Mesothelial cell of epicardium (in vitro differentiated cells): ENCODE results near the gene FAM219A. TPM values are rescaled to one million over a fixed set of nuclear protein-coding genes. Genes with fewer than 3 reads are reported as not detected.
A peak's percentile ranks its signal among the peaks of the same experiment; 100 is the strongest.

Source experiments
- DNase-seq, 2 experiments: peaks; one replicate each; pipeline ENCODE4 v3.0.0; 2021; ENCODE audit warnings: low spot score in 2 of 2; ENCODE audit not compliant: unreplicated experiment in 2 of 2
- H3K27ac Mint-ChIP-seq: 2 replicates; pipeline ENCODE4 v1.8.0; 2021; ENCODE audit warnings: mixed read lengths
- H3K27me3 Mint-ChIP-seq: 2 replicates; pipeline ENCODE4 v1.8.0; 2021; ENCODE audit warnings: low read depth, mixed read lengths
- H3K36me3 Mint-ChIP-seq: 2 replicates; pipeline ENCODE4 v1.8.0; 2021; ENCODE audit warnings: mixed read lengths
- H3K4me1 Mint-ChIP-seq: 2 replicates; pipeline ENCODE4 v1.8.0; 2021; ENCODE audit warnings: mixed read lengths
- H3K4me3 Mint-ChIP-seq: 2 replicates; pipeline ENCODE4 v1.8.0; 2021; ENCODE audit warnings: mild to moderate bottlenecking, moderate library complexity, mixed read lengths
- H3K9me3 Mint-ChIP-seq: 2 replicates; pipeline ENCODE4 v1.8.0; 2021; ENCODE audit warnings: mixed read lengths
- total RNA-seq: library from RNA; stranded (reverse); gene quantifications from 3 replicates; pipeline ENCODE4 v1.2.1, GENCODE V29; 2021
- TF ChIP-seq, protein P1 (sequence below): fragments of 200-600 bp; sonication (generic); IDR thresholded peaks from one replicate; pipeline ENCODE4 v1.5.0; 2021; ENCODE audit warnings: antibody characterized with exemption; ENCODE audit not compliant: unreplicated experiment

FAM219A gene
- total RNA-seq, 1 donor from 2014 or later, result 16.9 TPM

DNA sequence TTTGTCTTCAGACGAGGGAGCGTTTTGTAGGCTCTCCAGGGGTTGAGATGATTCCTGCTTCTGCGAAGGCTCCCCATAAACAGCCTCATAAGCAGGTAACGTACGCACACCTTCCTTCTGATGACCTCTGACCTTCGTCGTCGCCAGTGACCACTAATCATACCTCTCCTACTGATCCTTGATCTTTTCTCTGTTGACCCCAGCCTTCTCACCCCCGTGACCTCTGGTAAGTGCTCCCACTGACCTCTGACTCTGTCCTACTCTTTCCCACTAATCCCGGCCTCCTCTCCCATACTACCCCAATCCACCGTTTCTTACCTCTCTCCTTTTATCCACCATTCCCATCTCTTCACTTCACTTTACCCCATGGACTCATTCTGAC lies 580 bp upstream of the FAM219A start:
- TF ChIP-seq, protein P1, sequence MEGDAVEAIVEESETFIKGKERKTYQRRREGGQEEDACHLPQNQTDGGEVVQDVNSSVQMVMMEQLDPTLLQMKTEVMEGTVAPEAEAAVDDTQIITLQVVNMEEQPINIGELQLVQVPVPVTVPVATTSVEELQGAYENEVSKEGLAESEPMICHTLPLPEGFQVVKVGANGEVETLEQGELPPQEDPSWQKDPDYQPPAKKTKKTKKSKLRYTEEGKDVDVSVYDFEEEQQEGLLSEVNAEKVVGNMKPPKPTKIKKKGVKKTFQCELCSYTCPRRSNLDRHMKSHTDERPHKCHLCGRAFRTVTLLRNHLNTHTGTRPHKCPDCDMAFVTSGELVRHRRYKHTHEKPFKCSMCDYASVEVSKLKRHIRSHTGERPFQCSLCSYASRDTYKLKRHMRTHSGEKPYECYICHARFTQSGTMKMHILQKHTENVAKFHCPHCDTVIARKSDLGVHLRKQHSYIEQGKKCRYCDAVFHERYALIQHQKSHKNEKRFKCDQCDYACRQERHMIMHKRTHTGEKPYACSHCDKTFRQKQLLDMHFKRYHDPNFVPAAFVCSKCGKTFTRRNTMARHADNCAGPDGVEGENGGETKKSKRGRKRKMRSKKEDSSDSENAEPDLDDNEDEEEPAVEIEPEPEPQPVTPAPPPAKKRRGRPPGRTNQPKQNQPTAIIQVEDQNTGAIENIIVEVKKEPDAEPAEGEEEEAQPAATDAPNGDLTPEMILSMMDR, result no peak
- peak overlapping the region; percentile 79 for H3K4me3 Mint-ChIP-seq
- peaks cover 18% of the 10 kb centered on the region for H3K4me1 Mint-ChIP-seq
- H3K27ac Mint-ChIP-seq, result peak overlapping the region; percentile 23
- H3K9me3 Mint-ChIP-seq, result no peaks in the 10 kb centered on the region
- no peak for DNase-seq
- H3K27me3 Mint-ChIP-seq, result peaks cover 17% of the 10 kb centered on the region
- H3K36me3 Mint-ChIP-seq, result no peaks in the 10 kb centered on the region

DNA sequence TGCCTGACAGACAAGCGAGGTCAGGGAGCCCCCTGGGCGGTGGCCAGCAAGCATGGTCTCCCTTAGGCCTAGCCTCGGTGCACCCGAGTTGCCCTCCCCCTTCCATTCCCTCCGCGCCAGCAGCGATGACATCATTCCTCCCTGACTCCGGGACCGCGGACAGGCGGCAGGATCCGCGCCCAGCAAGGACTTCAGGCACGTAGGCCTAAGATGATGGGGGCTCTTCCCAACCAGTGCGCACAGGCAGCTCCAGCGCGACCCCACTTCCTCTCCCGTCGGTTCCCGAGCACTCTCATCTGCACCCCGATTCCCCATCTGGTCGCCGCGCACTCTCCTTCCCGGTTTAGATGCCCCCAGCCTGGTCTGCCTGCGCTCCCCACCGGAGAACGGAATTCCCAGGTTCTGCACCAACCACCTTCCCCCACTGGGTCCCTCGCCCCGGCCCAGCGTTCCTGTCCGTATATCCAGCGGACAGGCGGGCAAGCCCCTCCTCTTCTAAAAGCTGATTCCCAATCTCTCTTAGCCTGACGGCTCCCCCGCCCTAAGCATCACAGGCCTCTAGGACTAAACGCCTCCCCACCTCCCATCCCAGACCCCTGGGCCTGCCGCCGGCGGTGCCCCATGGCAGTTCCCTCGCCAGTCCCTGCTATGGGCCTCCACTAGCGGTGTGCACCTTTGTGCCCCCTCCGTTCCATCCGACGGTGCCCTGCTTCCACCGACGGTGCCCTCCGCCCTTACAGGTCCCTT lies 931 bp downstream of the FAM219A start:
- peak; percentile 41 to 70 for DNase-seq
- Mint-ChIP-seq H3K9me3 (no peaks in the 10 kb centered on the region), H3K36me3 (no peaks in the 10 kb centered on the region), H3K27ac (peak overlapping the region; percentile 82), H3K27me3 (peaks cover 12% of the 10 kb centered on the region), H3K4me3 (peak overlapping the region; percentile 79), H3K4me1 (peaks cover 18% of the 10 kb centered on the region)
- TF ChIP-seq, protein P1, result no peak

DNA sequence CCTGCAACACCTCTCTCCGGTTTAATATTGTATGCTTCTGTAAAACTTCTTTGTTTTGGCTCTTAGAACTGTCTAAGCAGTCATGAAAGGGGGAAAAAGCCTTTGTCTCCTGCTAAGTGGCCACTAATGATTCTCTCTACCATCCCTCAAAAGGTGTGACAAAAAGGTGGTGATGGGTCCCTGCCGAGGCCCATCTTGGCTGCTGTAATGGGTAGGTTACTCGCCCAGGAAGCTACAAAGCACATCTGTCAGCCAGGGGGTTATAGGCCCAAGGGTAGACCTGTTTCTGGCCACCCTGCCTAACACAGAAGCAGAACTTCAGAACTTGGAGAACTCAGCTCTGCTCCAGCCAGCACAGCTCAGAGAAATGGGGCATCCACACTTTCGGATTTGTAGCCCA lies 1.6 kb downstream of the FAM219A start:
- H3K4me1 Mint-ChIP-seq, result peaks cover 18% of the 10 kb centered on the region
- H3K9me3 Mint-ChIP-seq, result no peaks in the 10 kb centered on the region
- TF ChIP-seq, protein P1, result no peak
- DNase-seq, result no peak
- H3K4me3 Mint-ChIP-seq, result peak overlapping the region; percentile 79
- H3K36me3 Mint-ChIP-seq, result no peaks in the 10 kb centered on the region
- peak overlapping the region; percentile 31 for H3K27ac Mint-ChIP-seq
- peaks cover 10% of the 10 kb centered on the region for H3K27me3 Mint-ChIP-seq

DNA sequence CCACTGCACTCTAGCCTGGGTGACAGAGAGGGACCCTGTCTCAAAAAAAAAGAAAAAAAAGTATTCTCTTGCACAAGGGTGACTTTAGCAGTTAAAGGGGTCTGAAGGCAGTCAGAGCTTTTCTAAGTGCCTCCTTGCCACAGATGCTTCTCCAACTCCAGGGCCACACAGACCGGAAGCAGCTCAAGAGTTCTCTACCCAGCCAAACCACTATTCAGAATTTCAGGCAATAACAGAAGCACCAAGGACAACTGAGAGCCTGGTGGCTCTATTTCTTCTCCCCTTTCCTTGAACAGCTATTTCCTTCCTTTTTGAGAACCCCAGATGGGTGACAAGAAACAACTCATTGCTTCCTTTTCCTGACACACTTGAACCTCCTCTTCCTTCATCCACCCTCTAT lies 2.2 kb downstream of the FAM219A start:
- Mint-ChIP-seq H3K4me1 (peaks cover 18% of the 10 kb centered on the region), H3K27ac (no peak overlapping the region), H3K36me3 (no peaks in the 10 kb centered on the region), H3K27me3 (peaks cover 4% of the 10 kb centered on the region), H3K4me3 (peak overlapping the region; percentile 4), H3K9me3 (no peaks in the 10 kb centered on the region)
- DNase-seq, result no peak
- TF ChIP-seq, protein P1, result no peak

DNA sequence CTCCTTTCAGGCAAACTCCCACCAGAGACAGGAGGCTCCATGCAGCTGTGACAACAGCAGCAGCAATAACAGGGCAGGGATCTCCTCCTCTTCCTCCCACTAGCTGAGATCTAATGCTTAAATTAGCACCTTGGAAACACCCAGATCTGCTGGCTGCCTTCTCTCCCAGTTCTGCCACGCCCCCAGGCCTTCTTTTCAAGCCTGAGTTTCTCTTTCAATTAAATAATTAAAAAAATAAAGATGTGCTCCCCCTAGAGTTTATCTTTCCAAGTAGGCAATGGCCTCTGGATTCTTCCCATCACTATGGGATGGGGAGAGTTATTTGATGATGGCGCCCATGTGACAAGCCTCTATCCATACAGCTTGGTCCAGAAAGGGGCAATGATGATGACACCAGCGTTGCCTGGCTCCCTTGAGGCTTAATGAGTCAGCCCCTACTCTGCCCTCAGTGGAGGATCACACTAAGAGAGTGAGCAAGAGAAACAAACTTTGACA lies 3.8 kb downstream of the FAM219A start:
- peaks cover 1% of the 10 kb centered on the region for H3K27me3 Mint-ChIP-seq

More for the DNA sequence above, 3.8 kb downstream of the FAM219A start:
- Mint-ChIP-seq H3K9me3 (no peaks in the 10 kb centered on the region), H3K27ac (no peak overlapping the region), H3K4me3 (no peak overlapping the region), H3K4me1 (peaks cover 18% of the 10 kb centered on the region), H3K36me3 (no peaks in the 10 kb centered on the region)
- TF ChIP-seq, protein P1, result no peak
- no peak for DNase-seq
